ENCODE results near the gene LYZL1.
"Not testable (repeated sequence)": the region's sequence is repeated elsewhere in the genome, so short reads cannot be mapped to it uniquely, and the experiment has no call there.

LYZL1 gene

GRCh38 chr10:29288906-29289305, at the start of gene LYZL1:
Gene LYZL1, plus strand, starts transcription at chr10:29289070. Its CDS starts 2,798 bp downstream, at chr10:29291868.
- DNase-seq (ENCODE audit: low read depth), result not testable (repeated sequence)

GRCh38 chr10:29239569-29240472, 49.0 kb upstream of the LYZL1 start:
- DNase-seq (ENCODE audit: low read depth), result no peak

GRCh38 chr10:29240986-29241660, 47.7 kb upstream of the LYZL1 start:
- no peak for DNase-seq (ENCODE audit: low read depth)

GRCh38 chr10:29241925-29242324, 46.9 kb upstream of the LYZL1 start:
- DNase-seq (ENCODE audit: low read depth), result no peak

- no peak for DNase-seq (ENCODE audit: low read depth)
Measured at GRCh38 chr10:29243066-29243465, 45.8 kb upstream of the LYZL1 start.

DNA sequence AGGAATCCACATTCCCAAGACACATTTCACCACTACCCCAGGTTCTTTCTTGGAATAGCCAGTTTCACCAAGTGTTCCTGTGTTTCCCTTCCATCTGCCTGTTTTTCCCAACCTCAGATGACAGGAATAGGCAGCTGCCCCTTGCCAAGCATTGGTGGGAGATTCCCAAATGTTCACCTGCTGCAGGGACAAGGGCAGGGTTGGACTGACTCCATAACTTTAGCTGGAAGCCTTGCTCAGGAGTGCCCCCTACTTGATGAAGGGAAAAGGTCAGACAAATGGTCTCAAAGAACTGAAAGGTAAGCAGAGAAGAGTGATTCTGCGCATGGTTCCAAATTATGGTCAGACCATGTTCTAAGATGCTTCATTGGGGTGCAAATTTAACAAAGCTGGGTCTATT, 45.1 kb upstream of the LYZL1 start:
- no peak for DNase-seq (ENCODE audit: low read depth)

DNA sequence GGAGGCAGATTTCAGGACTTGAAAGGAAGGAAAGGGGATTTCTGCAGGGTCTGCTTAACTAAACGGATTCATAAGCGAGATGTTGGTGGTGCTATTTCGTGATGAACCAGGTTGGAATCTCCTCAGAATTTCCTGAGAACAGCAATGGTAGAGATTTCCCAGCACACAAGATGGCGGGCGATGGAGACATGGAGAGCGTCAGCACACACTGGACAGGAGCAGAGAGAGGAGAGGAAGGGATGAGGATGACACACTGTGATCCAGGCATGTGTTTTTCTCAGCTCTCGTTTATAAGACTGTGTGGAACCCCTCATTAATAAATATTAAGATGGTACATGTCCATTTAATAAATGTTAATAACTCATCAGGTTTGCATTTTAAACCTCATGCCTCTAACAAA, 43.9 kb upstream of the LYZL1 start:
- DNase-seq (ENCODE audit: low read depth), result no peak

- no peak for DNase-seq (ENCODE audit: low read depth)
Measured at GRCh38 chr10:29245476-29245875, 43.4 kb upstream of the LYZL1 start.

- no peak for DNase-seq (ENCODE audit: low read depth)
Measured at GRCh38 chr10:29246449-29246848, 42.4 kb upstream of the LYZL1 start.

- no peak for DNase-seq (ENCODE audit: low read depth)
Measured at GRCh38 chr10:29248158-29248557, 40.7 kb upstream of the LYZL1 start.

GRCh38 chr10:29249018-29249417, 39.9 kb upstream of the LYZL1 start:
- no peak for DNase-seq (ENCODE audit: low read depth)

DNA sequence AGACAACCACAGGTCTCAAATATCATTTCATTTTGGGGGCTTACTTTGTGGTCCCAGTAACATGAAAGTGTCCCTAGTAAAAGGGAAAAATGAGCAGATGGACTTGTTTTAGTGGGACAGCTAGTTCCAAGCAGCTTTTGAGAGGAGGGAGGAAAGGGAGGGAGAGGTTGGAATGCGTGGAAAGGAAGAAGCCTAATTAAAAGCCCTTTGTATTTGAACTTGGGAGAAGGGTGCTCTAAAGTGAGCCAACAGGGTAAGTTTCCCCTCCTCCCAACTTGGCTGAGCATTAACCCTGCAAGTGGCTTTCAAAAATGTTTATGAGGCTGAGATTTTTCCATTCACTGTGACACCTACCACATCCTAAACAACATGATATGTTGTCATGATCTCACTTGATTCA, 38.8 kb upstream of the LYZL1 start:
- DNase-seq (ENCODE audit: low read depth), result no peak

- DNase-seq (ENCODE audit: low read depth), result no peak
Measured at GRCh38 chr10:29252811-29253689, 35.8 kb upstream of the LYZL1 start.

- DNase-seq (ENCODE audit: low read depth), result no peak
Measured at GRCh38 chr10:29253690-29254029, 35.2 kb upstream of the LYZL1 start.

DNA sequence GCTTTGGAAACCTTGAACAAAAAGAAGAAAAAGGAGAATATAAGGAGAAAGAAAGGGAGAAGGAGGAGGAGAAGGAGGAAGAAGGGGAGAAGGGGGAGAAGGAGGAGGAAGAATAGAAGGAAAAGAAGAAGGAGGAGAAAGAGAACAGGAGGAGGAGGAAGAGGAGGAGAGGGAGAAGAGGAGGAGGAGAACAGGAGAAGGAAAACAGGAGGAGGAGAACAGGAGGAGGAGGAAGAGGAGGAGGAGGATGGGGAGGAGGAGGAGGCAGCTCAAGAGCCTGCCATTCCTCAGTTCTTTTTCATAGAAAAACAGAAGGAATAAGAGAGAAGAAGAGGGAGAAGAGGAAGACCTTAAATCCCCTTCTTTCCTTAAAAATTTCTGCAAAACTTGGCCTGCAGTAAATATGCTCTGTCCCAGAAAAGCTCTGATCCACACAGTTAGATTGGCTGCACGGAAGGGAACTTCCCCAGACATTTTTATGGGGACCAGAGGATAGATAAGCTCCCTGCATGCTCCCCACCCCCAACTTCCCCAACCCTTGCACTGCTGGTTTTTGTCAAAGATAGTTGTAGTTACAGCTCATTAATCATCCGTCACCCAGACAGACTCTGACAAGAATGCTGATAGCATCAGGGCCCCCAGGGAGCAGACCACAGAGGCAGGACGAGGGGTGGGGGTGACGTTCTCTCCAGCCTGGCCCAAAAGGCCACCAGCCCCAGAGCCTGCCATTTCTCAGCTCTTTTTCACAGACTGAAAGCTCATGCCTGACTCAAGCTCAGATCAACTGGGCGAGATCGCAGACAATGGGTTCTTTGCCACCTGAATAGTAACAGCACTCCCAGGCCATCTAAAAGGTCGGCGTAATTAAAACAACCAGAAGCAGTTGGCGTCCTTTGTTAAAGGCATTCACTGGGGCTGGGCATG, 34.5 kb upstream of the LYZL1 start:
- no peak for DNase-seq (ENCODE audit: low read depth)

- DNase-seq (ENCODE audit: low read depth), result no peak
Measured at GRCh38 chr10:29255104-29255503, 33.8 kb upstream of the LYZL1 start.

GRCh38 chr10:29256019-29256418, 32.9 kb upstream of the LYZL1 start:
- DNase-seq (ENCODE audit: low read depth), result no peak

DNA sequence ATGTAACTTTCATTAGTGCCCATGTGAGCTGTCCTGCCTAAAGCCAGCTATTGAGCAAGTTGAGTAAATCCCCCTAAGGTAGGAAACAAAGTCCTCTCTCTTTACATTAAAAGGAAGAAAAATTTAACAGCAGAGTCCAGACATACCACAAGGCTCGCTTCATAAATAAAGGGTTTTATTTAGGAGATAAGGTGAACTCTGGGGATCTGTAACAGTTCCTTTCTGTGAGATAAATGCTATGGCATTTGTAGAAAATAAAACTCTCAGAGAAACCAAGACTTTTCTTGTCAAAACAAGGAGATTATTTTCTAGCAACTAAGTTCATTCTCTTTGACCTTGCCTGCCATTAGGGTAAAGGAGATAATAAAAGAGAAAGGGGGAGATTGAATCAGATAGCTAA, 32.3 kb upstream of the LYZL1 start:
- DNase-seq (ENCODE audit: low read depth), result no peak

DNA sequence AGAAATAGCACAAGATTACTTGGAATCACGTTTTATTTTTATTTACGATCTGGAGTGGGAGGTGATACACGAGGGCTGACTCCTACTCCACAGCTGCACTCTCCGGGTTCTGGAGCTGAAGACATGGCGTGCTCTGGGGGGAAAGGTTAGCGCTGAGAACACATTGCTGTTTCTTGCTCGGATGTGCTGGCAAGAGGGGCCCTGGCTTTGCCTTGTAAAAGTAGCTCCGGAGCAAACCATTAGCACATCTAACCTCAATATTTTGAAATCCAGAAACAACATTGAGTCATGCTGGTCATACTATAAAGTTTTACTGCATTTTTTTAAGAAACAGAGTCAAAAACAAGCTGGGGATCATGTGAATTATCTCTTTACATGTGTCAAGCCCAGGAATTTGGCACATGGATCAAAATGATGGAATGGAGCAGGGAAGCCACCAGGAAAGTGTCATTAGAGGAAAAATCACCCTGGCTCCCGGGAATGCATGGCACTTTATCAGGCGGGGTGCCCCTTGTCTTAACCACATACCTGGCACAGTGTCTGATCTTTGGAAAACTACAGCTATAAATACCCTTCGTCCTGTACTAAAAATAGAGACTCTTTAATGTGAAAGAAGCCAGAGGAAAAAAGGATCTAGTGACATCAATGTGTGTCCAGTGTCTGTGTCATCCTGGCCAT, 31.6 kb upstream of the LYZL1 start:
- no peak for DNase-seq (ENCODE audit: low read depth)

DNA sequence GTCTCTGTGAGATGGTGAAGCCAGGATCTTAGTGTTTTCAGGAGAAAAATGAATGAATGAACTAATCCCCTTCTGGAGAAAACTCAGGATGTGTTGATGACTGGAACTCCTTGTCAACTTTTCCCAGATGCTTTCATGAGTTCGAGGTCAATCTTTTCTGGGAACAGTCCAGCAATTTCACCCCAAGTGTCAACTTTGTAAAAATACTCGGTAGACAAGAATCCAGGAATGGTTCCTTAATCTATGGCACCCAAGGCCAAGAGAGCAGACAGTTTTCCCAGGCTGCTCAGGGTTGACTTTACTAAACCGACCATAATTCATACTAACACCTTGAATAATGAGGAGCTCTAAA, 31.1 kb upstream of the LYZL1 start:
- DNase-seq (ENCODE audit: low read depth), result no peak

GRCh38 chr10:29259498-29259897, 29.4 kb upstream of the LYZL1 start:
- no peak for DNase-seq (ENCODE audit: low read depth)

Measured in activated T-helper 9 cell treated with anti-CD3 and anti-CD28 coated beads, Interleukin-2, amount 50 U/mL, for 16 hours (primary cell).